ENCODE data around the gene TFEC.
"Not testable (repeated sequence)": the region's sequence is repeated elsewhere in the genome, so short reads cannot be mapped to it uniquely, and the experiment has no call there.

TFEC gene

GRCh38 chr7:116030651-116031276, at the start of gene TFEC:
TFEC (minus strand) TSS chr7:116030763; CDS start chr7:115984441, 46,322 bp downstream.
- DNase-seq, result no peak

- DNase-seq, result no peak
Measured at GRCh38 chr7:116075351-116076145, 45.0 kb upstream of the TFEC start.

GRCh38 chr7:116071629-116072028, 41.1 kb upstream of the TFEC start:
- DNase-seq, result no peak

- DNase-seq, result no peak
Measured at GRCh38 chr7:116064179-116064578, 33.6 kb upstream of the TFEC start.

GRCh38 chr7:116062666-116063065, 32.1 kb upstream of the TFEC start:
- no peak for DNase-seq

GRCh38 chr7:116052006-116052405, 21.4 kb upstream of the TFEC start:
- no peak for DNase-seq

DNA sequence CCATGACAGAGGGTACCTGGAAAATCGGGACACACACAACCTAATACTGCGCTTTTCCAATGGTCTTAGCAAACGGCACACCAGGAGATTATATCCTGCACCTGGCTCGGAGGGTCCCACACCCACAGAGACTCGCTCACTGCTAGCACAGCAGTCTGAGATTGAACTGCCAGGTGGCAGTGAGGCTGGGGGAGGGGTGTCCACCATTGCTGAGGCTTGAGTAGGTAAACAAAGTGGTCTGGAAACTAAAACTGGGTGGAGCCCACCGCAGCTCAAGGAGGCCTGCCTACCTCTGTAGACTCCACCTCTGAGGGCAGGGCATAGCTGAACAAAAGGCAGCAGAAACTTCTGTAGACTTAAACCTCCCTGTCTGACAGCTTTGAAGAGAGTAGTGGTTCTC, 16.7 kb upstream of the TFEC start:
- DNase-seq, result not testable (repeated sequence)

DNA sequence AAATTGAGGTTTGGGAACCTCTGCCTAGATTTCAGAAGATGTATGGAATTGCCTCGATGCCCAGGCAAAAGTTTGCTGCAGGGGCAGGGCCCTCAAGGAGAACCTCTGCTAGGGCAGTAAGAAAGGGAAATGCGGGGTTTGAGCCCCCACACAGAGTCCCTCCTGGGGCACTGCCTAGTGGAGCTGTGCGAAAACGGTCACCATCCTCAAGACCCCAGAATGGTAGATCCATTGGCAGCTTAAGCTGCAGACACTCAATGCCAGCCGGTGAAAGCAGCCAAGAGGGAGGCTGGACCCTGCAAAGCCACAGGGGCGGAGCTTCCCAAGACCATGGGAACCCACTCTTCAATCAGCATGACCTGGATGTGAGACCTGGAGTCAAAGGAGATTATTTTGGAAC, 15.0 kb upstream of the TFEC start:
- DNase-seq, result no peak

GRCh38 chr7:116041615-116042014, 11.1 kb upstream of the TFEC start:
- DNase-seq, result no peak

GRCh38 chr7:116037401-116037800, 6.8 kb upstream of the TFEC start:
- no peak for DNase-seq

- DNase-seq, result no peak
Measured at GRCh38 chr7:116034411-116034810, 3.8 kb upstream of the TFEC start.

DNA sequence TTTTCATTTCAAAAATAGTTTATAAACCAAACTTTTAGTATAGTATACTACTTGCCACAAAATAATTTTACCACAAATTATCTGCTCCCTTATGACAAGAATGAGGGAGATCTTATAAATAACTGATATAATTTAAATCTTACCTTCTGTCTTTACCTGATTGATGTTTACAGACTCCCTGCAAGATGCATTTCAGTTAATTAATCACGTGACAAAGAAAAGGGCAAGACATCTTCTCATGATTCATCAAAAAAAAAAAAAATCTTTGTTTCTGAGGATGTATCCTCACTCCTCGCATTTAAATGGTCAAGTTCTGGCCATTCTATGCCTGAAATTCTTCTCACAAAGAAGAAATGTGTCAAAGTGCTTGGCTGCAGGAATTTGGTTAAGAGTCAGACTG, 2.3 kb upstream of the TFEC start:
- DNase-seq, result no peak

- DNase-seq, result no peak
Measured at GRCh38 chr7:116028787-116029186, 1.8 kb downstream of the TFEC start.

DNA sequence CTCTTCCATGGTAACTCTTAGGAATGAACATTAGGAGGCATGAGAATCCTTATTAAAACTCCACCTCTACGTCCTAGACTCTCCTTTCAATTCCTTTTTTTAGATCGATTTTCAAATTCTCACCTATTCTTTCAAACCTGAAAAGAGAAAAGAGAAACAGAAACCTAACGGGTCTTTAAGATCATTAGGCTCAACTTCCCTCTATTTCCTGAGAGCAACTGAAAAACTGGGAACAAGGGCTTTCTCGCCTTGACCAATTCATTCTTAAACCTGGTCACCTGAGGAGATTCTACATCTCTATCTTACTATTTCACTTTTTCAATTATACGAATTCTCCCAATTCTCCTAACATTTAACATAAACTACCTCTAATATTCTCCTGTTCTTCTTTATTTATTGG, 2.8 kb downstream of the TFEC start:
- DNase-seq, result no peak

- no peak for DNase-seq
Measured at GRCh38 chr7:116024826-116025809, 5.4 kb downstream of the TFEC start.

DNA sequence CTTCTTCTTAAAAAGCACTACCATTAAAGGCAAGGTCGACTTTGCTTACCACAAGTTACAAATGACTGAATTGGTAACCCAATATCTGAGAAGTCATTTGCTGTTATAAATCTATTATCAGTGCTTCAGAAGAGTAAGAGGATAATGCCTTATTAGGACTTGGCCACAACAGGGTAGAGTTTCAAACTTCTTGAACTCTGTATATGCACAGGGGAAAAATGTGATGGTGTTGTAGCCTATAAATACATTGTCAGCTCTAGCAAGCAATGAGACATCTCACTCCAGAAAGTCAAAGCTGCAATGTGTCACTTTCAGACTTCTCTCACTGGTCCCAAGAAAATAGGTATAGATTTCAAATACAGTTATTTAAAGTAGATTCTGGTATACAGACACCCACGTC, 9.3 kb downstream of the TFEC start:
- no peak for DNase-seq

- DNase-seq, result no peak
Measured at GRCh38 chr7:116018731-116019130, 11.8 kb downstream of the TFEC start.

DNA sequence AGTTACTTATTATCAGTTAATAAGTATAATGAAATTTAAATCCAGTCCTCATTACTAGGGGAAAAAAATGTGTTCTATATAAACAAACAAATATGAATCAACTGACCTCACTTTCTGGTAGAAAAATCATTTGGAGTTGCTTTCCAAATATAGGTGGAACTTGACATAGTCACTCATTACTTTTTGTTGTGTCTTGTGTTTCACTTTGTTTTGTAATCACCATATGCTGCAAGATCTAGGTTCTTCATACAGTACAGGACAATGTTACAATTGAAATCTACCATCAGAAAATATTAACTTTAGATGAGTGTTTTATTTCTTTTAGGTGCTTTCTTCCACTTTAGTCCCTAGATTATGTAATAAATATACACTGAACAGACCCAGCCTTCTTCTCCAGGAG, 16.9 kb downstream of the TFEC start:
- DNase-seq, result no peak

DNA sequence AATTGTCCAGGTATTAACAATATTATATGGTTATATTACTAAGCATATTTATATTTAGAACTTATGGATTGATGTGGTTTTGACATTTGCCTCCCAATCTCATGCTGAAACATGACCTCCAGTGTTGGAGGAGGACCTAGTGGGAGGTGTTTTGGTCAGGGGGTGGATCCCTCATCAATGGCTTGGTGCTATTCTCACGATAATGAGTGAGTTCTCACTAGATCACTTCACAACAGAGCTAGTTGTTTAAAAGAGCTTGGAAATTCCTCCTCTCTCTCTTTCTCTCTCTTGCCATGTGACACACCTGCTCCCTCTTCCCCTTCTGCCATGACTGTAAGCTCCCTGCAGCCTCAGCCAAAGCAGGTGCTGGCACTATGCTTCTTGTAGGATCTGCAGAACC, 19.0 kb downstream of the TFEC start:
- DNase-seq, result no peak

DNA sequence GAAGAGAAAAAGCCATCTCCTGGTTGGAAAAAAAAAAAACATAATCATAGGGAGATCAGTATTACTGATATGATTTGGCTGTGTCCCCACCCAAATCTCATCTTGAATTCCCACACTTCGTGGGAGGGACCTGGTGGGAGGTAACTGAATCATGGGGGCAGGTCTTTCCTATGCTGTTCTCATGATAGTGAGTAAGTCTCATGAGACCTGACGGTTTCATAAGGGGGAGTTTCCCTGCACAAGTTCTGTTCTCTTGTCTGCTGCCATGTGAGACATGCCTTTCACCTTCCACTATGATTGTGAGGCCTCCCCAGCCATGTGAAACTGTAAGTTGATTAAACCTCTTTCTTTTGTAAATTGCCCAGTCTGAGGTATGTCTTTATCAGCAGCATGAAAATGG, 25.8 kb downstream of the TFEC start:
- DNase-seq, result not testable (repeated sequence)

DNA sequence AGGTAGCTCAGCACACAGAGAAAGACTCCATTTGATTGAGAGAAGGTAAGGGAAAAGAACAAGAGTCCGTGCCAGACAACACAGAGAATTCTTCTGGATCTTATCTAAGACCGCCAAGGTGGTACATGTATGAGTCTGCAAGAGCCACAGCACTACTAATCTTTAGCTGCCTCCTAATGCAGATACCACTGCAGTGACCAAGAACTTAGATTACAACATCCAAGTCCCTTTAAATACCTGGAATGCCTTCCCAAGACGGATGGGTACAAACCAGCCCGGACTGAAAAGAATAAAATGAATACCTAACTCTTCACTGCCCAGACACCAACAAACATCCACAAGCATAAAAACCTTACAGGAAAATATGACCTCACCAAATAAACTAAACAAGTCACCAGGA, 33.3 kb downstream of the TFEC start:
- DNase-seq, result no peak

GRCh38 chr7:115995701-115996100, 34.9 kb downstream of the TFEC start:
- no peak for DNase-seq

- no peak for DNase-seq
Measured at GRCh38 chr7:115988401-115988800, 42.2 kb downstream of the TFEC start.
